HEK293 (cell line): ENCODE measurements around the gene PROCR.

Source experiments
- MZF1 ChIP-seq: fragments of 450-650 bp; formaldehyde crosslinking; IDR thresholded peaks from 2 replicates; pipeline ENCODE4 v1.5.1; 2017; ENCODE audit warnings: missing biosample characterization, missing genetic modification characterization, borderline replicate concordance
- PBX3 ChIP-seq: sonication (generic); formaldehyde crosslinking; IDR thresholded peaks from 2 replicates; pipeline ENCODE4 v1.8.1; 2022; ENCODE audit warnings: mild to moderate bottlenecking, moderate library complexity, missing genetic modification reagents
- SP7 ChIP-seq: fragments of 450-650 bp; formaldehyde crosslinking; IDR thresholded peaks from 2 replicates; pipeline ENCODE4 v1.5.1; 2016; ENCODE audit warnings: missing biosample characterization, missing genetic modification characterization
- ZBTB17 ChIP-seq: fragments of 450-650 bp; formaldehyde crosslinking; IDR thresholded peaks from 2 replicates; pipeline ENCODE4 v1.5.1; 2016; ENCODE audit warnings: missing biosample characterization, missing genetic modification characterization
- ZNF521 ChIP-seq: fragments of 450-650 bp; formaldehyde crosslinking; IDR thresholded peaks from 2 replicates; pipeline ENCODE4 v1.5.1; 2017; ENCODE audit warnings: missing biosample characterization, mild to moderate bottlenecking, missing genetic modification characterization
- ZNF692 ChIP-seq: fragments of 450-650 bp; formaldehyde crosslinking; IDR thresholded peaks from 2 replicates; pipeline ENCODE4 v1.5.1; 2016; ENCODE audit warnings: missing biosample characterization, missing genetic modification characterization
- ZNF776 ChIP-seq: fragments of 450-650 bp; formaldehyde crosslinking; IDR thresholded peaks from 2 replicates; pipeline ENCODE4 v1.5.0; 2017; ENCODE audit warnings: missing biosample characterization, missing genetic modification characterization, borderline replicate concordance
- ZNF830 ChIP-seq: fragments of 450-650 bp; IDR thresholded peaks from 2 replicates; pipeline ENCODE4 v1.5.0; 2018; ENCODE audit warnings: missing biosample characterization, missing genetic modification characterization, low read depth, mild to moderate bottlenecking, moderate library complexity
- TF ChIP-seq, protein P1 (sequence below): fragments of 450-650 bp; formaldehyde crosslinking; IDR thresholded peaks from 2 replicates; pipeline ENCODE4 v1.5.1; 2016; ENCODE audit warnings: missing biosample characterization, missing genetic modification characterization
- TF ChIP-seq, protein P2 (sequence below): fragments of 450-650 bp; formaldehyde crosslinking; IDR thresholded peaks from 2 replicates; pipeline ENCODE4 v1.5.1; 2016; ENCODE audit warnings: missing biosample characterization, missing genetic modification characterization

DNA sequence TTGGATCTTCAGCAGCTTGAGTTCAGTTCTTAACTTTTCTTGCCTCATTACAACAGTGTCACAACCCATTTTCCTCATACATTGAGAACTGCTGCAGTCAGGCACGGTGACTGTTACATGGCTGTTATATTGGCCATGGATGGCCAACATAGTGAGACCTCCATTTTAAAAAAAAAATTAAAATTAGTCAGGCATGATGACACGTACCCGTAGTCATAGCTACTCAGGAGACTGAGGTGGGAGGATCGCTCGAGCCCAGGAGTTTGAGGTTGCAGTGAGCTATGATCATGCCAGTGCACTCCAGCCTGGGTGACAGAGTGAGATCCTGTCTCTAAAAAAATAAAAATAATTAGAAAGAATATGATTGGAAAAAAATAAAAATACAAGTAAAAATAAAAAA lies 44.7 kb downstream of the PROCR start:
- no peak for TF ChIP-seq PBX3 (CRISPR knock-in tag)
- TF ChIP-seq ZNF521 (tag by site-specific recombination): no peak
- TF ChIP-seq, protein P1, sequence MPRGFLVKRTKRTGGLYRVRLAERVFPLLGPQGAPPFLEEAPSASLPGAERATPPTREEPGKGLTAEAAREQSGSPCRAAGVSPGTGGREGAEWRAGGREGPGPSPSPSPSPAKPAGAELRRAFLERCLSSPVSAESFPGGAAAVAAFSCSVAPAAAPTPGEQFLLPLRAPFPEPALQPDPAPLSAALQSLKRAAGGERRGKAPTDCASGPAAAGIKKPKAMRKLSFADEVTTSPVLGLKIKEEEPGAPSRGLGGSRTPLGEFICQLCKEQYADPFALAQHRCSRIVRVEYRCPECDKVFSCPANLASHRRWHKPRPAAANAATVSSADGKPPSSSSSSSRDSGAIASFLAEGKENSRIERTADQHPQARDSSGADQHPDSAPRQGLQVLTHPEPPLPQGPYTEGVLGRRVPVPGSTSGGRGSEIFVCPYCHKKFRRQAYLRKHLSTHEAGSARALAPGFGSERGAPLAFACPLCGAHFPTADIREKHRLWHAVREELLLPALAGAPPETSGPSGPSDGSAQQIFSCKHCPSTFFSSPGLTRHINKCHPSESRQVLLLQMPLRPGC: no peak
- TF ChIP-seq MZF1 (tag by site-specific recombination): no peak
- no peak for TF ChIP-seq ZNF692 (tag by site-specific recombination)
- no peak for TF ChIP-seq ZBTB17 (tag by site-specific recombination)
- no peak for TF ChIP-seq ZNF830 (tag by site-specific recombination)
- TF ChIP-seq ZNF776: no peak
- TF ChIP-seq, protein P2, sequence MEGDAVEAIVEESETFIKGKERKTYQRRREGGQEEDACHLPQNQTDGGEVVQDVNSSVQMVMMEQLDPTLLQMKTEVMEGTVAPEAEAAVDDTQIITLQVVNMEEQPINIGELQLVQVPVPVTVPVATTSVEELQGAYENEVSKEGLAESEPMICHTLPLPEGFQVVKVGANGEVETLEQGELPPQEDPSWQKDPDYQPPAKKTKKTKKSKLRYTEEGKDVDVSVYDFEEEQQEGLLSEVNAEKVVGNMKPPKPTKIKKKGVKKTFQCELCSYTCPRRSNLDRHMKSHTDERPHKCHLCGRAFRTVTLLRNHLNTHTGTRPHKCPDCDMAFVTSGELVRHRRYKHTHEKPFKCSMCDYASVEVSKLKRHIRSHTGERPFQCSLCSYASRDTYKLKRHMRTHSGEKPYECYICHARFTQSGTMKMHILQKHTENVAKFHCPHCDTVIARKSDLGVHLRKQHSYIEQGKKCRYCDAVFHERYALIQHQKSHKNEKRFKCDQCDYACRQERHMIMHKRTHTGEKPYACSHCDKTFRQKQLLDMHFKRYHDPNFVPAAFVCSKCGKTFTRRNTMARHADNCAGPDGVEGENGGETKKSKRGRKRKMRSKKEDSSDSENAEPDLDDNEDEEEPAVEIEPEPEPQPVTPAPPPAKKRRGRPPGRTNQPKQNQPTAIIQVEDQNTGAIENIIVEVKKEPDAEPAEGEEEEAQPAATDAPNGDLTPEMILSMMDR (tag by site-specific recombination): no peak
- TF ChIP-seq SP7 (tag by site-specific recombination): no peak
